ENCODE measurements around the gene STAT5B. TPM values are rescaled to one million over a fixed set of nuclear protein-coding genes. Genes with fewer than 3 reads are reported as not detected.

STAT5B gene
- total and polyA plus RNA-seq, 11 donors, result 13.0 to 51.9 (median 31.4) TPM

DNA sequence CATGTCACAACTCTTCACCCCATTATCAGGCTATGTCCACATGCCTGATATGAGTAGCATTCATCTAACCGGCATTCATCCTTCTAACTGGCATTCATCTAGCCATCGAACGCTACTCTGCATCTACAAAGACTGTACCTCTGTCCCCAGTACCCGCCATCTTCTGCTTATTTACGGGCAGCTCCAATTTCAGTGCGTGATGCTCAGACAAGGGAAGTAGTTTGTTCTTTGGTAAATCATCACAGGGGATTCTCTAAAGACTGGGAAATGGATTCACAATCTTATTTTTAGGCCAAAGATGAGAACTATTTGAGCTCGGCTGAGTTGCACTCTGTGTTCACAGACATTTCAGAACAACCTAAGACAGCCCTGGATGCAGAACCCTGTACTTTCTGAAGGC is 39.4 kb downstream of the STAT5B start:
- intact Hi-C loops (cut with DNase I), result no loop called here
- ATAC-seq, result no peak
- 87 to 93% (median 92%) methylated on average over 7 of the region's 7 CpGs for WGBS, 4 donors

GRCh38 chr17:42233994-42234393 is 42.2 kb downstream of the STAT5B start:
- intact Hi-C loops (cut with DNase I), result loop anchor here in 1 of 10 donors (5.0 kb wide), 1 partner anchor 38 kb away; no protein-coding TSS in a partner anchor
- Histone ChIP-seq H3K9me3 (no peaks in the 10 kb centered on the region), H3K27me3 (no peaks in the 10 kb centered on the region), H3K27ac (peak overlapping the region in 1 of 12 donors; percentile 25), H3K36me3 (peaks cover 0 to 9% (median 0%) of the 10 kb centered on the region in 9 donors), H3K4me1 (peaks cover 0 to 19% (median 9%) of the 10 kb centered on the region in 12 donors), H3K4me3 (no peak overlapping the region)
- TF ChIP-seq POLR2A (IDR thresholded peaks at IDR 0.05), result no peak
- TF ChIP-seq CTCF (IDR thresholded peaks at IDR 0.05), result no peak
- 12 to 41% (median 29%) methylated on average over 2 of the region's 2 CpGs for WGBS, 4 donors
- no peak for DNase-seq
- peak; percentile 80 to 93 (median 92) for ATAC-seq

More for the DNA sequence above, 39.4 kb downstream of the STAT5B start:
- H3K27me3 ChIP-seq, result no peaks in the 10 kb centered on the region
- H3K27ac ChIP-seq, result no peak overlapping the region
- H3K9me3 ChIP-seq, result no peaks in the 10 kb centered on the region
- DNase-seq, result no peak
- H3K36me3 ChIP-seq, result peaks cover 0 to 1% (median 0%) of the 10 kb centered on the region in 9 donors
- H3K4me1 ChIP-seq, result peaks cover 0 to 19% (median 9%) of the 10 kb centered on the region in 12 donors
- no peak overlapping the region for H3K4me3 ChIP-seq
- no peak for TF ChIP-seq POLR2A (IDR thresholded peaks at IDR 0.05)
- TF ChIP-seq CTCF (IDR thresholded peaks at IDR 0.05), result no peak

- ATAC-seq, result no peak
- Histone ChIP-seq H3K27ac (no peak overlapping the region), H3K36me3 (peaks cover 0 to 9% (median 0%) of the 10 kb centered on the region in 9 donors), H3K4me3 (no peak overlapping the region), H3K27me3 (no peaks in the 10 kb centered on the region), H3K9me3 (no peaks in the 10 kb centered on the region), H3K4me1 (peaks cover 0 to 25% (median 12%) of the 10 kb centered on the region in 12 donors)
- DNase-seq, result no peak
- intact Hi-C loops (cut with DNase I), result loop anchor here in 1 of 10 donors (5.0 kb wide), 1 partner anchor 39 kb away; no protein-coding TSS in a partner anchor
- TF ChIP-seq POLR2A (IDR thresholded peaks at IDR 0.05) (no peak), CTCF (IDR thresholded peaks at IDR 0.05) (no peak)
- 94 to 96% (median 95%) methylated on average over 5 of the region's 5 CpGs for WGBS, 4 donors
Observed at GRCh38 chr17:42233156-42233555, 43.0 kb downstream of the STAT5B start.

- Histone ChIP-seq H3K36me3 (peaks cover 0 to 16% (median 6%) of the 10 kb centered on the region in 9 donors), H3K27ac (no peak overlapping the region), H3K4me3 (no peak overlapping the region), H3K4me1 (peaks cover 0 to 38% (median 24%) of the 10 kb centered on the region in 12 donors), H3K9me3 (no peaks in the 10 kb centered on the region), H3K27me3 (no peaks in the 10 kb centered on the region)
- no peak for DNase-seq
- ATAC-seq, result no peak
- WGBS, 4 donors, result 87 to 88% (median 88%) methylated on average over 5 of the region's 5 CpGs
- TF ChIP-seq POLR2A (IDR thresholded peaks at IDR 0.05), result no peak
- no peak for TF ChIP-seq CTCF (IDR thresholded peaks at IDR 0.05)
- intact Hi-C loops (cut with DNase I), result loop anchor here in 1 of 10 donors (5.0 kb wide), 1 partner anchor 42 kb away; no protein-coding TSS in a partner anchor
Observed at GRCh38 chr17:42230225-42230624, 46.0 kb downstream of the STAT5B start.
